IPS-NIHi7 (cell line): ENCODE data around the gene CLEC16A.
"Not testable (repeated sequence)": the region's sequence is repeated elsewhere in the genome, so short reads cannot be mapped to it uniquely, and the experiment has no call there.

Experiments
- DNase-seq: peaks from one replicate; pipeline ENCODE4 v3.0.0; 2012; ENCODE audit warnings: mixed read lengths; ENCODE audit errors: extremely low spot score

Gene CLEC16A

GRCh38 chr16:10941127-10941933, 3.0 kb upstream of the CLEC16A start:
- DNase-seq = no peak

DNA sequence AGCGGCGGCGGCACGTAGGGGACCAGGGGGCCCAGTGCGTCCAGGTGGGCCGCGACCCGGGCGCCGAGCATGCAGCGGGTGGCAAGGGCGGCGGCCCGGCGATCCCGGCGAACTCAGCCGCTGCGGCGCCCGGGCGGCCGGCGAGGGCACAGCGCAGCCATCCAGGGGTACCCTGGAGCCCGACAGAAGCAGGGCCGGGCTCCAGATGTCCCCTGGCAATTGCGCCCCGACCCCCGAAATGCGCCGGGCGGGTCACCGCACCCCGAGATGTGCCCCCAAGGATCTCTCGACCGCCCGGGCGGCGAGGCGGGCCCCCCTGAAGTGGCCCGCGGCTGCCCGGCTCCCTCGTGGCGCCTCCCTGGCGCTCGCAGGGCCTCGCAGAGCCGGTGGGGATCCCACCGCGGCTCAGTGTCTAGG, 2.4 kb upstream of the CLEC16A start:
- not testable (repeated sequence) for DNase-seq

GRCh38 chr16:10942352-10943063, 1.9 kb upstream of the CLEC16A start, which contains the start of gene DEXI:
Gene DEXI, minus strand, starts transcription at chr16:10942468. Its CDS starts 463 bp downstream, at chr16:10942005.
- peak; percentile 99 for DNase-seq

DNA sequence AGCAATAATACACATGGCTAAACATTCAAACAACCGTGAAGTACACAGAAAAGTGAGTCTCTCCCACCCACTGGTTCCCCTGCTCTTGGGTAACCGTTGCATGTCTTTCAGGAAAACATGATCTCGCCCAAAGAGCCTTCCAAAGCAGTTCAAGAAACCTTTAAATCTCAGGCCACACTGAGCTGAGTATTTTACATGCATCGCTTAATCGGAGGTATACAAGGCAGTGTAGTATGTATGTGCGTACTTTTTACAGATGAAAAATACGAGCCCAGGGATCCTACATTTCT, 1.4 kb upstream of the CLEC16A start:
- no peak for DNase-seq

DNA sequence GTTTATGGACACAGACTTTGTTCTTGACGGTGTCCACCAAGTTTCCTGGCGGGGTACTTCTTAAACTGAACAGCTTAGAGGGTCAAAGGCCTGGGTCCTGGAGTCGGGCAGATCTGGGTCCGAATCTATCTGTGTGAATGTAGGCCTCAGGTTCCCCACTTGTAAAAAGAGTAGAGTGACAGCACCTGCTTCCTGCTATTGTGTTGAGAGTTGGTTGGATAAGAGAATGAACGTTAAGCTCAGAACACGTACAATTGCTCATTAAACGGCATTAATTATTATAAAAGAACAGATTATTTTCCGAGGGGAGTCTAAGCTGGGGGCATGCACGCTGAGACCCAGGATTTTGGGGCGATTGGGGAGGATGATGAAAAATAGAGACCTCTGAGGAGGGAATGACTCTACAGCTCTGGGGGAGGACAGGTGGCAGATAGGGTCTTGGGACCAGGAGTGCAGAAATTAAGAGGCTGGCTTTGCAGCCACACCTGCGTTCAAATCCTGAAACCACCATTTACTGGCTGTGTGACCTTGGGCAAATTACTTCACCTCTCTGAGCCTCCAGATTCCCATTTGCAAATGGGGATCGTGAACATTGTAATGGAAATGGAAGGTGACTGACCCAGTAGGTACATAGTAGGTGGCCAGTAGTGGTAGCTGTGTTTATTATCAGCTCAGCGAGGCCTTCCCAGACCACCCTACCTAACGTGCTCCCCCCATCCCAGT, 862 bp downstream of the CLEC16A start:
- no peak for DNase-seq

- DNase-seq = peak; percentile 68
Observed at GRCh38 chr16:10946308-10946707, 1.9 kb downstream of the CLEC16A start.

GRCh38 chr16:10947211-10947787, 2.9 kb downstream of the CLEC16A start:
- DNase-seq = no peak

DNA sequence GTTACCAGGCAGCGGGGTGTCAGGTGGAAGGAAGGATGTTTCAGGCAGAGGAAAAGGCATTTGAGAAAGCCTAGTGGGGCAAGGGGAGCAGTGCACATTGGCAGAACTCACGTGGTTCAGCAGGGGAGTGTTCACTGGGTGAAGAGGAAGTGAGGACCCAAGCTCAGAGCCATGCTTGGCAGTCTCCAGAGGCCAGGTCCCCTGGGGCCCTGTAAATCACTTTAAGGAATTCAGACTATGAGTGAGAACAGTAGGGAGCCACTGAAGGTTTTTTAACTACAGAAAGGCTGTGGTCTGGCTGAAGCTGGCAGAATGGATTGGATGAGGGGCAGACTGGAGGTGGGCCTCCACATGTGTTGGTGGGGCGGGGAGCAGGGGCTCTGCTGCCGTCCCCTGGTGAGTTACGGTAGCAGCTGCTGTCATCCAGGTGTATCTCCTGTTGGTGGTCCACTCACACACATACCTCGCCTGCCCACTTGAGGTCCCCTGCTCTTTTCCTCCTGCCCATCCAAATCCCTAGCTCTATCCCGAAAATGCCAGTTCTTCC, 5.1 kb downstream of the CLEC16A start:
- DNase-seq = peak; percentile 65

DNA sequence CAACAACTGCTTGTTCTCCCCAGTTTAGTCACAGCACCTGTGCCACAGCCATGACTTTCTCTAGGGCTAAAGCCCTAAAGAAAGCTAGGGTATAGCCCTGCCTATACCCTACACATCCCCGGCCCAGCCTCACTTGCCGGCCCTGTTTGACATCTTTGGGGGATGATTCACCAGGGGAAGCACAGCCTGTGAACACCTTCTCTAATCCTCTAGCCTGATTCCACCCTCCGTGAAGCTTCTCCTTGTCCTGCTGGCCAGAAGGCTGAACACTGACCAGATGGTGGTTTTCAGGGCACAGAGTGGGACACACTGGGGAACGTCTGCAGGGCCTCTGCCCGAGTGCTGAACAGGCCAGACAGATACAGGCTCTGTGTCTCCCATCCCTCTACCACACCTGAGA, 6.0 kb downstream of the CLEC16A start:
- no peak for DNase-seq

DNA sequence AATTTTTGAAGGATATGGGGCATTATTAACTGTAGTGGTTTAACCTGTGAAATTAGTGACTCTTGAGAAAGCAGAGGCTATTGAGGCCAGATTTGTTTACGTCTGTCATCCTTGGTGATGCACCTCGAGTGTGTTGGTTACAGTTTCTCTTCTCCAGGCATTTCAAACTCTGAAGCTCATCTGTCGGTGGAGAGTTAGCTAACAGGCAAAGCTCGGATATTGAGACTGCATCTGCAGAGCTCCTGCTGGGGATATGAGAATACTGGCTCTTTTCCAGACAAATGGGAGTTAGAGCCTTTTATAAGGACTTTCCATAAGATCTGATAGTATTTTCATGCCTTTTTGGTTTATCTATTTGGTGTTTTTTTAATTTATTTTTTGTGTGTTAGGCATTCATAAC, 6.7 kb downstream of the CLEC16A start:
- no peak for DNase-seq

DNA sequence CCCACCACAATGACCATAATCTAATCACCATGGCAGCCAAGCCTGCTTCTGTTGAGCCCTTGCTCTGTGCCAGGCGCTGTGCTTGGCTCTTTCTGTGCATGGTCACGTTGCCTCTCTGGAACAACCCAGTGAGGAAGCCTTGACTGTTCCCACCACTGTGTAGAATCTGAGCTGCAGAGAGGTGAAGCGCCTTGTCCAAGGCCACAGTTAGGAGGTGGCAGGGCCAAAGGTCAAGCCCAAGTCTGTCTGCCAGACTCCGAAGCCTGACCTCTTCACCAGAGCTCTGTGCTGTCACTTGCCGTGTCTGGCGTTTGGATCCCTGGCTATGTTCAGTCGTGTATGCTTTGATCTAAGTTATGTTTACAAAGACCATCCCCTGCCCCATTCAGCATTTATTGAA, 10.5 kb downstream of the CLEC16A start:
- DNase-seq = no peak

GRCh38 chr16:10957771-10958482, 13.6 kb downstream of the CLEC16A start:
- DNase-seq = no peak

- no peak for DNase-seq
Observed at GRCh38 chr16:10959161-10959560, 14.8 kb downstream of the CLEC16A start.

DNA sequence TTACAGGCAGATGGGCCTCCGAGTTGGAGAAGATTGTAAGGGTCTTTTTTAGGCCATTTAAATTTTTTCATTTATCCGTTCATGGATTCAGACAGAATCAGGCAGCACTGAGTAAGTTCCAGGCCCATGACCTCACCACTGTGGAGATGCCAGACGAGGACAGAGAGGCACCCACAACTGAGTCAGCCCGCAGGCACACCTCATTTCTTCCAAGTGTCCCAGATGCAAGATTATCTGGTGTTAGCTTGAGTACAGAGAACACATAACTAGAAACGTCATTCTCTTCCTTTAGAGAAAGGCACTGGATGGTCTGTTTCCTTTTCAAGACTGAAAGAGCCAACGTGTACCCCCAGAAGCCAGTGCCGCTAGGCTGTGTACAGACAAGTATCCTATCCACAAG, 16.9 kb downstream of the CLEC16A start:
- no peak for DNase-seq

GRCh38 chr16:10964039-10964890, 19.9 kb downstream of the CLEC16A start:
- DNase-seq = peak; percentile 86

- DNase-seq = no peak
Observed at GRCh38 chr16:10964891-10965326, 20.5 kb downstream of the CLEC16A start.

- no peak for DNase-seq
Observed at GRCh38 chr16:10965440-10966061, 21.2 kb downstream of the CLEC16A start.

DNA sequence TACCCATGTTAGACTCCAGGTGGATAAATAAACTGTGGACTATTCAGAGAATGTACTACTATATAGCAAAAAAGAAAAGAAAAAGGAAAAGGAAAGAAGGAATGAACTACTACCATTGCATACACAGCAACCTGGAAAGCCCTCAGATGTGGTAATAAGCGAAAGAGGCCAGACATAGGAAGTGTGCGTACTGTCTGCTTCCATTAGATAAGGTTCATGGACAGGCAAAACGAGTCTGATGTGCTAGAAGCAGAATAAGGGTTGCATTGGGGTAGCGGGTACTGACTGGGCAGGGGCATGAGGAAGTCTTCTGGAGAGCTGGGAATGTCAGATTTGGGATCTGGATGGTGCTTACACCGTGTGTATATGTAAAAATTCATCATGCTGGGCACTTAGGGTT, 21.8 kb downstream of the CLEC16A start:
- no peak for DNase-seq

DNA sequence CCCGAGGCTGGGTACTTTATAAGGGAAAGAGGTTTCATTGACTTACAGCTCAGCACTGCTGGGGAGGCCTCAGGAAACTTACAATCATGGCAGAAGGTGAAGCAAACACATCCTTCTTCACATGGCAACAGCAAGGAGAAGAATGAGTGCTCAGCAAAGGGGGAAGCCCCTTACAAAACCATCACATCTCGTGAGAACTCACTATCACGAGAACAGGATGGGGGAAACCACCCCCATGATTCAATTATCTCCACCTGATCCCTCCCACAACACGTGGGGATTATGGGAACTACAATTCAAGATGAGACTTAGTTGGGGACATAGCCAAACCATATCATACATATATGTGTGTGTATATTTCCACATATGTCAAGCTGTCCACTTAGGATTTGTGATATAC, 22.2 kb downstream of the CLEC16A start:
- DNase-seq = not testable (repeated sequence)

GRCh38 chr16:10967986-10968385, 23.6 kb downstream of the CLEC16A start:
- no peak for DNase-seq
